GM19455 (cell line): ENCODE results near the gene ATP5MC2.
"Not testable (repeated sequence)": the region's sequence is repeated elsewhere in the genome, so short reads cannot be mapped to it uniquely, and the experiment has no call there.

Experiments
- ATAC-seq: cut with Tn5 transposase; IDR thresholded peaks from one replicate; pipeline ENCODE4 v1.9.1; 2021; ENCODE audit not compliant: unreplicated experiment

The ATP5MC2 gene

DNA sequence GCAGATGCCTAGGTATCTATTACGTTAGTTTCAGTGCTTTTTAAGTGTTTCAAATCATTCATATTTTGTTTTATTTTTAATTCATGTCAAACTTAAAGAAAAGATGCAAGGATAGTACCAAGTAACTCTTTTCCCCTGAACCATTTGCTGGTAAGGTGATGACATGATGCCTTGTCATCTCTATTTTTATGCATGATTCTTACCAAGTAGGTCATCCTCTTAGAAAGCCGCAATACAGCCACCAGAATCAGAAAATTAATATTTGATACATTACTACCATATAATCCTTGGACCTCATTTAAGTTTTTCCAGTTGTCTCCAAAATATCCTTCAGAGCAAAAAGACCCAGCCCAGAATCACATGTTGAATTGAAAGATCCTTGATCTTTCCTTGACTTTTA, 22.3 kb downstream of the ATP5MC2 start:
- ATAC-seq = no peak

DNA sequence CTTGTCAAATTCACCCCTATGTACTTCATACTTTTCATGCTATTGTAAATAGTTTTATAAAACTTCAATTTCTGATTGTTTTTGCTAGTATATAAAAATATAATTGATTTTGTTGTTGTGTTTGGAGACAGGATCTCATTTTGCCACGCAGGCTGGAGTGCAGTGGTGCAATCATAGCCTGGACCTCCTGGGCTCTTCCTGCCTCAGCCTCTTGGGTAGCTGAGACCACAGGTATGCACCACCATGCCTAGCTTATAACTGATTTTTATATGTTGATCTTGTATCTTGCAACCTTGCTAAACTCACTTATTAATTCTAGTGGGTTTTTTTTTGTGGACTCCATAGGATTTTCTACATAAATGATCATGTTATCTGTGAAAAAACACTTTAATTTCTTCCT, 23.5 kb downstream of the ATP5MC2 start:
- no peak for ATAC-seq

DNA sequence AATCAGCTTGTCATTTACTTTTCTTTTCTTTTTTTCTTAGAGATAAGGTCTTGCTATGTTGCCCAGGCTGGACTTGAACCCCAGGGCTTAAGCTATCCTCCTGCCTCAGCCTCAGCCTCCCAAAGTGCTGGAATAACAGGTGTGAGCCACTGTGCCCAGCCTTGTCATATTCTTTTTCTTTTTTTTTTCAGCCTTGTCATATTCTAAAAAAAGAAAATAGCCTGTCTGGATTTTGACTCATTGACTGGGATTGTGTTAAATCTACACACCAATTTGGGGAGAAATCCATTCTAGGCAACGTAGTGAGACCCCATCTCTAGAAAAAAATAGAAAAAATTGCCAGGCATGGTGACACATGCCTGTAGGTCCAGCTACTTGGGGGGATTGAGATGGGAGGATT, 24.1 kb downstream of the ATP5MC2 start:
- no peak for ATAC-seq

- not testable (repeated sequence) for ATAC-seq
Observed at GRCh38 chr12:53646300-53646699, 29.6 kb downstream of the ATP5MC2 start.

- ATAC-seq = no peak
Observed at GRCh38 chr12:53645165-53645564, 30.7 kb downstream of the ATP5MC2 start.

DNA sequence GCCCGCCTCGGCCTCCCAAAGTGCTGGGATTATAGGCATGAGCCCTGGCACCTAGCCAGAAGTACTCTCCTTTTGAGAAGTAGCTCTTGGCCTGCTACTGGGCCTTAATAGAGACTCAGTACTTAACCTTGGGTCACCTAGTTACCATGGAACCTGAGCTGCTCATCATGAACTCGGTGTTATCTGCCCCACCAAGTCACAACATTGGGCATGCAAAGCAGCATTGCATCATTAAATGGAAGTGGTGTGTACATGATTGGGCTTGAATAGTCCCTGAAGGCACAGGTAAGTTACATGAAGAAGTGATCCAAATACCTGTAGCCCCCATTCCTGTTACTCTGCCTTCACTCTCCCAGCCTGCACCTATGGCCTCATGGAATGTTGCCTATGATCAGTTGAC, 31.8 kb downstream of the ATP5MC2 start:
- ATAC-seq = no peak

GRCh38 chr12:53643232-53643979, 32.5 kb downstream of the ATP5MC2 start:
- no peak for ATAC-seq

- no peak for ATAC-seq
Observed at GRCh38 chr12:53638057-53638456, 37.8 kb downstream of the ATP5MC2 start.

GRCh38 chr12:53636641-53637040, 39.2 kb downstream of the ATP5MC2 start:
- ATAC-seq = no peak

DNA sequence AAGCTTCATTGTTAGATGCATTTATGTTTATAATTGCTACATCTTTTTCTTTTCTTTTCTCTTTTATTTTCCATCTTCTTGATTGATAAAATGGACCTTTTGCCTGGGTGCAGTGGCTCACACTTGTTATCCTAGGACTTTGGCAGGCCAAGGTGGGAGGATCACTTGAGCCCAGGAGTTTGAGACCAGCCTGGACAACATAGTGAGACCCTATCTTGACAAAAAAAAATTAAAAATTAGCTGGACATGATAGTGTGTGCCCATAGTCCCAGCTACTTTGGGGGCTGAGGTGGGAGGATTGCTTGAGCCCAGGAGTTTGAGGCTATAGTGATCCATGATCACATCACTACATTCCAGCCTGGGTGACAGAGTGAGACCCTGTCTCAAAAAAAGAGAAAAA, 40.2 kb downstream of the ATP5MC2 start:
- ATAC-seq = not testable (repeated sequence)

- no peak for ATAC-seq
Observed at GRCh38 chr12:53631721-53632120, 44.2 kb downstream of the ATP5MC2 start.

- ATAC-seq = no peak
Observed at GRCh38 chr12:53627919-53628318, 48.0 kb downstream of the ATP5MC2 start.

DNA sequence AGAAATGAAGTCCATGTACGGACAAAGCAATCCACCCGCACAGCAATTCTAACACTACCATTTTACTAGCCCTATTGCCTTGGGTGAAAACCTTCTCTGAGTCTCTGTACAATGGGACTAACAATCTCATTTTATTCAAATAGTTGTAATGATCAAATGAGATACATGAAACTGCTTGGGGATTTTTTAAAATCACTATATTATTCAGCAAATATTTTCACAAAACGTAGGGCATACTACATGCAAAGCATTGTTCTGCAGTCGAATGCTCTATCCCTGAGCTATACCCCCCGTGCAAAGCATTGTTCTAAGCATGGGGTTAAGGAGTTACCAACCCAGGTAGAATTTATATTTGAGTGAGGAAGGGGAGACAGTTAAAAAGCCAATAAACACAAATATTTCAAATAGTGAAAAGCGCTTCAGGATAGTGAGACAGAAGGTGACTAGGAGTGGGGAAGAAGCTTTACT, 49.1 kb downstream of the ATP5MC2 start:
- ATAC-seq = peak; percentile 8

DNA sequence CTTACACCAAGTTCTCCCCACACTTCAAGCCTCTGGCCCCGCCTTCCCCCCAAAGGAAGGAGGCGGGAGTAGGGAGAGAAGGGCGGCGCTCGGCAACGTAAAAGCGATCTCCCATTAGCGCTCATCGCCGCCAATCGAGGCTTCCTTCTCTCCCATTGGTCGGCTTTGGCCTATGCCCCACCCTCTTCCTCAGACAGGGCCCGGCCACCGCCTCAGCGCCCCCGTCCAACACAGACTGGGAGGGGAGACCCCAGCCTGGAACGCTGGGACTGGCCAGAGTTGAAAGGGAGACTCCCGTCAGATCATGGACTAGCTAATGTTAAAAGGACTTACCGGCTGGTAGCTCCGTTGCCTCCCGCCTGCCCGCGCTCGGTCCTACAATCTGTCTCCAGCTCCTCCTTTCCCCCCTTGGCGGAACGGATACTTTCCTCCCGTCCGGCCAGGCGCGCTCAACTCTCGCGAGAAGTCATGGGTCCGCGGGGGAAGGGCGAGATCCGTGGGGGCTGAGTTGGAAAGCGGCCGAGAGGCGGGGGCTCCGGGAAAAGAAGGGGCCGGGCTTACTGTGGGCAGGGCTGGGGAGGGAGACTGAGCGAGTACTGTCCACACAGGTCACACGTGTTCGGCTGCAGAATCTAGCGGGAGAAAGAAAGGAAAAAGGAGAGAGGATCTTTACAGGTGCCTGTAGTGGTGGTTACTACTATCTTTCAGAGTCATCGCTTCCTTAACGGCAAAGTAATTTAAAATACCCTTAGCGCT, 49.8 kb downstream of the ATP5MC2 start, which contains the start of gene ATF7:
Gene ATF7 (minus strand): TSS at position 437 of the 756 bp plus-strand sequence. CDS start 25,382 bp downstream, outside the sequence.
- ATAC-seq = peak; percentile 96

DNA sequence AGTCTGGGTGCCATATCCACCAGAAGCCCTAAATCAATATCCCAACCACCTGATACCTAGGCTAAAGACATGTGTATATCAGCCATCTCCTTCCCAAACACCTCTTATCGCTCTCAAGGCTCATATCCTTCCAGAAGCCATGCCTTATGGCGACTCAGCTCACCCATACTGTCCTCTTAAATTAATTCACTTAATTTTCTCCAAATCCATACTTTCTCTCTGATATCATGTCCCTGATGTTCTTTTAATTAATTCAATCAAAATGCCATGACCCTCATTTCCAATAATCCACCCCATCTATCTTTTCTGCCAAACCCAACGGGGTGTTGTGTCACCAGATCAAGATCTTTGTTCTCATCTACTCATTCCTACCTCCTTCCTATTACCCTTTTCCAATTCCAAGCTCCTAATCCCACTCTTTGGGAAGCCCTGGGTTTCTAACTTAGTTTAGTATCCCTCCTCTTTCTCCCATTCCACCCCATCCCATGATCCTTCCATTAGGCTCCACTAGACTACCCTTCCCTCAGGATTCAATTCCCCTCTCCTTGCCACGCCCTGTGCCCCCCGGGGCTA, 50.4 kb downstream of the ATP5MC2 start:
- ATAC-seq = no peak

GRCh38 chr12:53624956-53625355, 50.9 kb downstream of the ATP5MC2 start:
- no peak for ATAC-seq

DNA sequence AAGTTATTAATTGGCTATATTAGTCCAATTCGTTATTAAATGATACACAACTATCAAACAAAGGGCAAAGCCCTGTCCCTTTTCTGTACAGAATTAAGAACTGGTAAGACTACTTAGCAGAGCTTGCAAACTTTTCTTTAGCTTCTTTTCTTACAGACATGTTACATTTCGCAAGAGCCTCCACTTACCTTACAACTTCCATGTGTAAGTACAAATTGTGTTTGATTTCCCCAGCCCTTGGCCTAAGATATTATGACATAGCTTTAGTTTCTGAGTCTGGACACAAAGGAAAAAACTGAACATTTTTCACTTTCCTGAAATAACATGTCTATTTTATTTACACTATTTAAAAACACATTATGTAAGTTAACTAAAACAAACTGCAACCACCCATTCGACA, 51.4 kb downstream of the ATP5MC2 start:
- ATAC-seq = no peak

- ATAC-seq = no peak
Observed at GRCh38 chr12:53623548-53624385, 52.1 kb downstream of the ATP5MC2 start.

DNA sequence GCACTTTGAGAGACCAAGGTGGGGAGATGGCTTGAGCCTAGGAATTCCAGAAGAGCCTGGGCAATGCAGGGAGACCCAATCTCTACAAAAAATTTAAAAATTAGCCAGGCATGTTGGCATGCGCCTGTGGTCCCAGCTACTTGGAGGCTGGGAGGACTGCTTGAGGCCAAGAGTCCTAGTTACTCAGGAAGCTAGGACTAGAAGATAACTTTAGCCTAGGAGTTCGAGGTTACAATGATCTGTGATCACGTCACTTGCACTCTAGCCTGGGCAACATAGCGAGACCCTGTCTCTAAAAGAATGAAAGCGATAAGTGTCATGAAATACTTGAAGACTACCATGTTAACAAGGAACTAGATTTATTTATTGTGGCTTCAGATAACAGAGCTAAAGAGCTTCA, 53.2 kb downstream of the ATP5MC2 start:
- ATAC-seq = no peak

- no peak for ATAC-seq
Observed at GRCh38 chr12:53618275-53618674, 57.6 kb downstream of the ATP5MC2 start.

- ATAC-seq = no peak
Observed at GRCh38 chr12:53617700-53618099, 58.2 kb downstream of the ATP5MC2 start.
